ENCODE data around the gene ST3GAL6.

- TF ChIP-seq CTCF (IDR thresholded peaks at IDR 0.05), result no peak
- no peak for TF ChIP-seq EP300 (IDR thresholded peaks at IDR 0.05)
Measured at GRCh38 chr3:98839846-98840245, 76.7 kb downstream of the ST3GAL6 start.

Measured in sigmoid colon (tissue), 4 donors.